Measurements from ENCODE around the gene UQCC3. TPM values are rescaled to one million over a fixed set of nuclear protein-coding genes. Genes with fewer than 3 reads are reported as not detected.

UQCC3 gene
- 1 to 10 TPM; 7.4 to 9.8 (median 8.3) TPM for total RNA-seq

- no peak for TF ChIP-seq CTCF (IDR thresholded peaks at IDR 0.05)
- TF ChIP-seq POLR2AphosphoS5 (IDR thresholded peaks at IDR 0.05): peak; percentile 34 to 69 (median 50)
- peak; percentile 49 for TF ChIP-seq POLR2A (IDR thresholded peaks at IDR 0.05)
- peak within 1 kb of the TSS; percentile 90 to 93 for H3K27ac ChIP-seq
- H3K27me3 ChIP-seq: no peaks in the 10 kb centered on the region
- no peaks in the 10 kb centered on the region for H3K36me3 ChIP-seq
- no peaks in the 10 kb centered on the region for H3K9me3 ChIP-seq
- H3K4me1 ChIP-seq: peaks cover 4 to 16% of the 10 kb centered on the region in 2 donors
- peak; percentile 72 to 75 for DNase-seq (ENCODE audit: low spot score in 2 of 2)
- peak within 1 kb of the TSS; percentile 77 to 84 (median 80) for H3K4me3 ChIP-seq
- intact Hi-C loops (cut with DNase I; ENCODE audit: low total_unique reads): loop anchor here (1.0 kb wide), 1 partner anchor 23 kb away; no protein-coding TSS in a partner anchor
Observed at GRCh38 chr11:62671608-62672389, at the start of gene UQCC3, which contains the start of gene LBHD1. Gene UQCC3, plus strand, starts transcription at chr11:62671673. Its CDS starts 73 bp downstream, at chr11:62671746. Gene LBHD1, minus strand, starts transcription at chr11:62672267. Its CDS starts 2,236 bp downstream, at chr11:62670031.

- DNase-seq (ENCODE audit: low spot score in 2 of 2): no peak
- no peak for TF ChIP-seq POLR2A (IDR thresholded peaks at IDR 0.05)
- TF ChIP-seq CTCF (IDR thresholded peaks at IDR 0.05): no peak
- TF ChIP-seq POLR2AphosphoS5 (IDR thresholded peaks at IDR 0.05): no peak
- peaks cover 3 to 7% of the 10 kb centered on the region in 2 donors for H3K4me1 ChIP-seq
- intact Hi-C loops (cut with DNase I; ENCODE audit: low total_unique reads): no loop called here
- H3K4me3 ChIP-seq: peak overlapping the region; percentile 60 to 92 (median 81)
- peak overlapping the region; percentile 88 to 91 for H3K27ac ChIP-seq
- H3K27me3 ChIP-seq: no peaks in the 10 kb centered on the region
- no peaks in the 10 kb centered on the region for H3K9me3 ChIP-seq
- peaks cover 9% of the 10 kb centered on the region for H3K36me3 ChIP-seq
Observed at GRCh38 chr11:62622476-62623089, 48.9 kb upstream of the UQCC3 start.

GRCh38 chr11:62627713-62628112, 43.8 kb upstream of the UQCC3 start:
- intact Hi-C loops (cut with DNase I; ENCODE audit: low total_unique reads): no loop called here
- TF ChIP-seq CTCF (IDR thresholded peaks at IDR 0.05): no peak
- TF ChIP-seq POLR2AphosphoS5 (IDR thresholded peaks at IDR 0.05): no peak
- no peak for TF ChIP-seq POLR2A (IDR thresholded peaks at IDR 0.05)
- H3K36me3 ChIP-seq: peaks cover 9% of the 10 kb centered on the region

GRCh38 chr11:62632492-62632891, 39.0 kb upstream of the UQCC3 start:
- intact Hi-C loops (cut with DNase I; ENCODE audit: low total_unique reads): no loop called here
- TF ChIP-seq POLR2AphosphoS5 (IDR thresholded peaks at IDR 0.05) (no peak), POLR2A (IDR thresholded peaks at IDR 0.05) (no peak), CTCF (IDR thresholded peaks at IDR 0.05) (no peak)
- no peak for DNase-seq (ENCODE audit: low spot score in 2 of 2)
- Histone ChIP-seq H3K9me3 (no peaks in the 10 kb centered on the region), H3K27me3 (no peaks in the 10 kb centered on the region), H3K36me3 (no peaks in the 10 kb centered on the region), H3K27ac (no peak overlapping the region), H3K4me1 (no peaks in the 10 kb centered on the region), H3K4me3 (no peak overlapping the region)

More at GRCh38 chr11:62627713-62628112, 43.8 kb upstream of the UQCC3 start:
- H3K9me3 ChIP-seq: no peaks in the 10 kb centered on the region
- no peaks in the 10 kb centered on the region for H3K4me1 ChIP-seq
- H3K4me3 ChIP-seq: no peak overlapping the region
- no peak for DNase-seq (ENCODE audit: low spot score in 2 of 2)
- no peak overlapping the region for H3K27ac ChIP-seq
- no peaks in the 10 kb centered on the region for H3K27me3 ChIP-seq

GRCh38 chr11:62644220-62644619, 27.3 kb upstream of the UQCC3 start:
- H3K27ac ChIP-seq: no peak overlapping the region
- DNase-seq (ENCODE audit: low spot score in 2 of 2): no peak
- intact Hi-C loops (cut with DNase I; ENCODE audit: low total_unique reads): no loop called here
- no peak for TF ChIP-seq CTCF (IDR thresholded peaks at IDR 0.05)
- no peak for TF ChIP-seq POLR2AphosphoS5 (IDR thresholded peaks at IDR 0.05)
- no peak for TF ChIP-seq POLR2A (IDR thresholded peaks at IDR 0.05)
- no peaks in the 10 kb centered on the region for H3K9me3 ChIP-seq
- H3K4me3 ChIP-seq: no peak overlapping the region
- H3K36me3 ChIP-seq: peaks cover 5% of the 10 kb centered on the region
- H3K27me3 ChIP-seq: no peaks in the 10 kb centered on the region
- peaks cover 5 to 10% of the 10 kb centered on the region in 2 donors for H3K4me1 ChIP-seq

Measured in breast epithelium (tissue), 4 donors.